HL-60/S4 treated with retinoic acid at 250 ng/mL for 4 days and 3 days (cell line): ENCODE measurements around the gene RGS16.
"Not testable (repeated sequence)": the region's sequence is repeated elsewhere in the genome, so short reads cannot be mapped to it uniquely, and the experiment has no call there.

ENCODE experiments used
- in situ Hi-C: fragments of 300-500 bp; cut with MboI; formaldehyde crosslinking; loops from 2 replicates; pipeline ENCODE4 v1.7.0; 2022; ENCODE audit warnings: low sequenced_read_pairs

The RGS16 gene, protein sequence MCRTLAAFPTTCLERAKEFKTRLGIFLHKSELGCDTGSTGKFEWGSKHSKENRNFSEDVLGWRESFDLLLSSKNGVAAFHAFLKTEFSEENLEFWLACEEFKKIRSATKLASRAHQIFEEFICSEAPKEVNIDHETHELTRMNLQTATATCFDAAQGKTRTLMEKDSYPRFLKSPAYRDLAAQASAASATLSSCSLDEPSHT

GRCh38 chr1:182604175-182605164 is at the start of gene RGS16:
Gene RGS16 (minus strand): TSS chr1:182604389. CDS start chr1:182604259, 130 bp downstream.
- in situ Hi-C loops, result no loop called here

GRCh38 chr1:182653986-182654385 is 49.8 kb upstream of the RGS16 start:
- in situ Hi-C loops, result no loop called here

- in situ Hi-C loops, result no loop called here
These were observed 48.7 kb upstream of the RGS16 start for GRCh38 chr1:182652933-182653332.

DNA sequence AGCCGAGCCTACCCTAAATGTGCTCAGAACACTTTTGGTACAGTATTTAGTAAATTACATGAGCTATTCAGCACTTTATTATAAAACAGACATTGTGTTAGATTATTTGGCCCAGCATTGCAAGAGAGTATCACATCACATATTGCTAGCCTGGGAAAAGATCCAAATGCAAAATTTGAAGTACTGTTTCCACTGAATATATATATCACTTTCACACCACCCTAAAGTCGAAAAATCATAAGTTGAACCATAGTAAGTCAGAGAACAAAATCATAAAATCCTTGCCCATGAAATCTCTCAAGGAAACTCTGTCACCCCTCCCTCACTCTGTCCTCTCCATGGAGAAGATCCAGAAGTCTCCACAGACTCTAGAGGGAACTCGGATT is 47.1 kb upstream of the RGS16 start:
- in situ Hi-C loops, result no loop called here

- in situ Hi-C loops, result no loop called here
These were observed 46.6 kb upstream of the RGS16 start for GRCh38 chr1:182650678-182651338.

DNA sequence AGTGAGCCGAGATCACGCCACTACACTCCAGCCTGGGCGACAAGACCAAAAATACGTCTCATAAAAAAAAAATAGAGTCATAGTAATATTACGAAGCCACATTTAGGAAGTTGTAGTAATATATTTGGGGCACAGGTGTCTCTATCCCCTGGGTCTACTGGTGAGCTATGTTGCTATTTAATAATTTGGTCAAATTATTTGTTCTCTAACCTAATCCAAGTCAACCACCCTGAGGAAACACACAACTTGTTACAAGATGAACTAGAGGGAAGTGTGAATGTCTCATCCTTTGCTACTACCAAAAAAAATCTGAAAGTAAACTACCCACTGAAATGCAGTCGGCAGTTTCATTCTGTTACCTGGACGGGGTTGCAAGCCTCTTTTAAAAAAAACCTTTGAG is 44.9 kb upstream of the RGS16 start:
- in situ Hi-C loops, result no loop called here

- in situ Hi-C loops, result no loop called here
These were observed 42.5 kb upstream of the RGS16 start for GRCh38 chr1:182646739-182647138.

- in situ Hi-C loops, result no loop called here
These were observed 40.7 kb upstream of the RGS16 start for GRCh38 chr1:182644886-182645285.

- in situ Hi-C loops, result no loop called here
These were observed 39.5 kb upstream of the RGS16 start for GRCh38 chr1:182643699-182644098.

DNA sequence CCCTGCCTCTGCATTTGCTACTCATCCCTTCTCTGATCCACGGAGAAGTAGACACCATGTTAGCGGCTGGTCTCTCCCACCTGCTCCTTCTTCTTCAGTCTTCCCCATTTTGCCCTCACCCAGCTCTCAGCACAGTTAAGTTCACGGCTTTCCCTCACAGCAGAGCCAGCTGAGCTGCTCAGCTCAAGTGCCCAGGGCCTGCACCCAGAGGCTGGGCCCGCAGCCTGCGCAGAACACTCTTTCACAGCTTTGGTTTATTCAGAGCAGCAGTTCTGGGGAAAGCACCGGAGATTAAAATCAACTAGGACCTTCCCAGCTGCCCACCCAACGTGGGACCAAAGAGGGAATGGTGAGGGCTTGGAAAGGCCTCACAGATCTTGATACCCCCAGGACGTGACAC is 38.3 kb upstream of the RGS16 start:
- in situ Hi-C loops, result no loop called here

DNA sequence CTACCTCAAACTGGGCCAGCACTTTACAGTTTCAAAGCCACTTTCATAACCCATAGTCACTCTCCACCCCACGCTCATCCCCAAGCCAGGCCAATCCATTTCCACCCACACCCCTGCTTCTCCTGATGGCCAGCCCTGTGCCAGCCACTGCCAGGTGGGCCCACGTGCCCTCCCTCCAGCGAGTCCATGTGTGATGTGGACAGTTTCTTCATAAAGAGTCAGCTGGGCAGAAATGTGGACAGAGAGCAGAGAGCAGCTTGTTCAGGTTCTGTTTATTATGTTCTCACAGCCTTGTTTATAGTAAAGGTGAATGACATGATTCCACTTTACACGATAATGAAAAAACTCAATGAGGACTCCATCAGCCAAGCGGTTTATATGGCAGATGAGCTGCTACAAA is 37.4 kb upstream of the RGS16 start:
- in situ Hi-C loops, result no loop called here

DNA sequence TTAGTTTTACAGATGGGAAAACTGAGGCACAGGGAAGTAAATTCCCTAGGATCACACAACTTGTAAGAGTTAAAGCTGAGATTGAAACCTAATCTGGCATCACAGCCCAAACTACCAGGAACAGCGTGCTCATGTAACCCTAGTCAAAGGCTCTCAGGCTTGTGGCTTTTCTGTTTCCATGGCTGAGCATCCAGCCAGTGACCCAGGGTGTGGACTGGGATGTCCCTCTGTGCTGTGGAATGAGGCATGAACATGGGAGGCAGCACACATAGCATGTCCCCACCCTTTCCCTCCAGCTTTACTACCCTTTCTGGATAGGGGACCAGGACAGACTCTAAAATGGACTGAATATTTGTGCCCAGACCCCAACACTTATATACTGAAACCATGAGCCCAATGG is 35.1 kb upstream of the RGS16 start:
- in situ Hi-C loops, result no loop called here

DNA sequence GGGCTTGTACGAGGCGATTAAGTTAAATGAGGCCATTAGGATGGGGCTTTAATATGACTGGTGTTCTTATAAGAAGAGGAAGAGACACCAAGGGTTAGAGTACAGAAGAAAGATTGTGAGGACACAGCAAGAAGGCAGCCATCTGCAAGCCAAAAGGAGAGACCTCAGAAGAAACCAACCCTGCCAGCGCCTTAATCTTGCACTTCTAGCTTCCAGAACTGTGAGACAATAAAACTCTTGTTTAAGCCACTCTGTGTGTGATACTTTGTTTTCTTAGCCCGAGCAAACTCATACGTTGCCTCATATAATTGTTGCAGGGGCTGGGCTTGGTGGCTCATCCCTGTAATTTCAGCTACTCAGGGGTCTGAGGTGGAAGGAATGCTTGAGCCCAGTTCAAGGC is 33.6 kb upstream of the RGS16 start:
- in situ Hi-C loops, result no loop called here

- in situ Hi-C loops, result no loop called here
These were observed 31.7 kb upstream of the RGS16 start for GRCh38 chr1:182635871-182636270.

DNA sequence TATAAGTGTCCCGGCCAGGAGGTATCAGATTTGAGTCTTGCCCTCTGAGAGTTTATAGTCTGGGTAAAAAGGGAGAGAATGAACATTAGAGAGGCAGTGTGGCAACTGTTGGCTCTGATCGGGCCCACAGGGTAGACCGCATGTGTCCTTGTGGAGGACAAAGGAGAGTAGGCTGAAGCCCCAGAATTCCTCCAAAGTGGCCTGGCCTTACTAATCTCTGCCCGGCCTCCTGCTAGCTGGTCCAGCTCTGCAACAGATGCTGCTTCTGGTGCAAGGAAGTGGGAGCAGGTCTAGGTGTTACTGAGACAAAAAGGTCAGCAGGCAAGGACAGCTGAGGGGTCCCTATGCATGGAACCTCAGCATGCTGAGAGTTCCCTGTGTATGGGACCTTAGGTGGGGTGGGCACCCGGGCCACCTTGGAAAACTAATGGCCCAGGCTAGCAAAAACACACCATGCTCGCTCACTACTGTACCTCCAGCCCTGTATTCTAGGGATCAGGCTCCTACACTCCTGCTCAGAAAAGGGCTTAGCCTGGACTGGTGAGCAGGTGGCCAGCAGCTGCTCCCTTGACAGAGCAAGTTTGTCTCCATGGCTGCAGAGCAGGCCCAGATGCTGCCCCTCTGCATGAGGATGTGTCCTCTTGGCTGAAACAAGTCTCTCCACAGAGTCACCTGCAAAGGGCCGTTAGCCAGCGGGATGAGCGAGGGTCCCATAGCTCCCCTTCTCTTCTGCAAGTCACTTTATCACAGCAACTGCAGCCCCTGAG is 30.3 kb upstream of the RGS16 start:
- in situ Hi-C loops, result no loop called here

DNA sequence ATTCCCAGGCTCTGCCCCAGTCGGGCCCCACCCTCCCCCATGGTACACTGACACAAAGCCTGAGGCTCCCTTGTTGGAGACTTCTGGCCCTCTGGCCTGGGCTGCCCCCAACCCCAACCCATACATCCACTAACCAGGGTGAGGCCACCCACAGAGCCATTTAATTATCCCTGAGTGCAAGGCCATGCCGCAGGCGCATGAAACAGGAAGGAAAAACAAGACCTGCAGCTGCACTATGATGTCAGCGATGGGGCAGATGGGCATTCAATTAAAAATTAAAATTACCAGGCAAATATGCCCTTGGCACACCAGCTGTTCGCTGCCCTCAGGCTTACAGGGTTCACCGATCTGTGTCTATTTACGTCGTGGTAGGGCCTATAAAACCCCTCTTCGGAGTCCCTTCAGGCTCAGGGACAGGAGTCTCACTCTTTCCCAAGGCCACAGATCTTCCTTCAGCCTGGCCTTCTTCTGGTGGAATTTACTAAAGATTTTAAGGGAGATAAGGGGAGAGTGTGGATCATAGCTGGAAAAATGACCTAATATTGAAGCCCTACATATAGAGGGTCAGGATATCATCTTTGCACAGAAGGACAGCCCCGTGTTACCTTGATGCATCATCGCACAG is 29.6 kb upstream of the RGS16 start:
- in situ Hi-C loops, result no loop called here

GRCh38 chr1:182633031-182633430 is 28.8 kb upstream of the RGS16 start:
- in situ Hi-C loops, result no loop called here

GRCh38 chr1:182632441-182632857 is 28.3 kb upstream of the RGS16 start:
- in situ Hi-C loops, result not testable (repeated sequence)

GRCh38 chr1:182631954-182632353 is 27.8 kb upstream of the RGS16 start:
- in situ Hi-C loops, result no loop called here

- in situ Hi-C loops, result no loop called here
These were observed 27.0 kb upstream of the RGS16 start for GRCh38 chr1:182631053-182631677.
